HG03095 (cell line): ENCODE results near the gene HERC2.
"Not testable (repeated sequence)": the region's sequence is repeated elsewhere in the genome, so short reads cannot be mapped to it uniquely, and the experiment has no call there.

Source experiments
- ATAC-seq: cut with Tn5 transposase; IDR thresholded peaks from one replicate; pipeline ENCODE4 v1.9.1; 2021; ENCODE audit warnings: moderate library complexity; ENCODE audit not compliant: unreplicated experiment

HERC2 gene

GRCh38 chr15:28132524-28133275 is 189.3 kb downstream of the HERC2 start:
- ATAC-seq, result no peak

- no peak for ATAC-seq
Observed at GRCh38 chr15:28131946-28132345, 190.0 kb downstream of the HERC2 start.

GRCh38 chr15:28131400-28131799 is 190.6 kb downstream of the HERC2 start:
- ATAC-seq, result no peak

- ATAC-seq, result no peak
Observed at GRCh38 chr15:28130651-28131050, 191.3 kb downstream of the HERC2 start.

GRCh38 chr15:28129231-28129848 is 192.6 kb downstream of the HERC2 start:
- ATAC-seq, result no peak

GRCh38 chr15:28128031-28128430 is 193.9 kb downstream of the HERC2 start:
- no peak for ATAC-seq

GRCh38 chr15:28127036-28127435 is 194.9 kb downstream of the HERC2 start:
- ATAC-seq, result no peak

- ATAC-seq, result no peak
Observed at GRCh38 chr15:28125673-28126651, 196.0 kb downstream of the HERC2 start.

- no peak for ATAC-seq
Observed at GRCh38 chr15:28124841-28125240, 197.1 kb downstream of the HERC2 start.

- ATAC-seq, result no peak
Observed at GRCh38 chr15:28123408-28124023, 198.5 kb downstream of the HERC2 start.

- no peak for ATAC-seq
Observed at GRCh38 chr15:28122038-28122949, 199.7 kb downstream of the HERC2 start.

- ATAC-seq, result not testable (repeated sequence)
Observed at GRCh38 chr15:28121577-28121976, 200.4 kb downstream of the HERC2 start.

GRCh38 chr15:28120359-28120640 is 201.7 kb downstream of the HERC2 start:
- no peak for ATAC-seq

- no peak for ATAC-seq
Observed at GRCh38 chr15:28118531-28118930, 203.4 kb downstream of the HERC2 start.

- no peak for ATAC-seq
Observed at GRCh38 chr15:28118083-28118482, 203.9 kb downstream of the HERC2 start.

GRCh38 chr15:28117432-28117990 is 204.5 kb downstream of the HERC2 start:
- ATAC-seq, result no peak

GRCh38 chr15:28116521-28117431 is 205.2 kb downstream of the HERC2 start:
- ATAC-seq, result no peak

- no peak for ATAC-seq
Observed at GRCh38 chr15:28115871-28116270, 206.1 kb downstream of the HERC2 start.
